Measurements from ENCODE around the gene LAMA3.

LAMA3 gene

GRCh38 chr18:23927821-23928746 is 238.8 kb downstream of the LAMA3 start:
- H2AK5ac ChIP-seq (ENCODE audit: low read length, severe bottlenecking) = no peak overlapping the region
- no peaks in the 10 kb centered on the region for H3K27me3 ChIP-seq (ENCODE audit: control insufficient read depth in 1 of 2, insufficient read depth in 1 of 2, low read length in 2 of 2)
- H3K23ac ChIP-seq (ENCODE audit: low read length in 2 of 2) = no peak overlapping the region
- DNase-seq = no peak
- H3K27ac ChIP-seq (ENCODE audit: low read length, poor library complexity, severe bottlenecking) = no peak overlapping the region
- H2BK12ac ChIP-seq (ENCODE audit: low read length in 2 of 2) = no peak overlapping the region
- H3K4me2 ChIP-seq (ENCODE audit: low read length, poor library complexity, severe bottlenecking) = no peak overlapping the region
- H3K9me3 ChIP-seq (ENCODE audit: control insufficient read depth, low read length) = no peaks in the 10 kb centered on the region
- H3K36me3 ChIP-seq (ENCODE audit: control insufficient read depth in 1 of 2, insufficient read depth in 2 of 2, low read depth in 1 of 2, low read length in 2 of 2) = peaks cover 0 to 48% of the 10 kb centered on the region in 2 experiments
- 80% methylated on average over 12 of the region's 13 CpGs for WGBS
- no peak overlapping the region for H2BK15ac ChIP-seq (ENCODE audit: low read depth, poor library complexity, severe bottlenecking)
- no peak overlapping the region for H3K18ac ChIP-seq (ENCODE audit: low read depth in 1 of 2, low read length in 2 of 2)
- H3K4me3 ChIP-seq (ENCODE audit: insufficient read depth in 1 of 2, low read depth in 1 of 2, low read length in 2 of 2) = no peak overlapping the region
- H2AFZ ChIP-seq (ENCODE audit: low read depth, low read length) = no peak overlapping the region
- no peak overlapping the region for H4K91ac ChIP-seq (ENCODE audit: low read length)
- H3K4ac ChIP-seq (ENCODE audit: low read depth in 1 of 2, low read length in 2 of 2) = no peak overlapping the region
- no peak overlapping the region for H2BK120ac ChIP-seq (ENCODE audit: low read depth, low read length)
- H3K9ac ChIP-seq (ENCODE audit: low read length) = no peak overlapping the region
- H3K14ac ChIP-seq (ENCODE audit: low read length in 2 of 2) = no peak overlapping the region
- H2BK5ac ChIP-seq (ENCODE audit: low read depth, low read length, poor library complexity, severe bottlenecking) = no peak overlapping the region
- H4K8ac ChIP-seq (ENCODE audit: low read length) = no peak overlapping the region
- H3K4me1 ChIP-seq (ENCODE audit: control insufficient read depth, insufficient read depth, low read depth, low read length) = no peaks in the 10 kb centered on the region
- H3K79me1 ChIP-seq (replicated peaks; ENCODE audit: low read length, poor library complexity, severe bottlenecking) = no peaks in the 10 kb centered on the region

GRCh38 chr18:23929362-23929930 is 240.2 kb downstream of the LAMA3 start:
- Histone ChIP-seq H2AK5ac (ENCODE audit: low read length, severe bottlenecking) (no peak overlapping the region), H3K27ac (ENCODE audit: low read length, poor library complexity, severe bottlenecking) (no peak overlapping the region), H3K4me3 (ENCODE audit: insufficient read depth in 1 of 2, low read depth in 1 of 2, low read length in 2 of 2) (no peak overlapping the region), H3K9ac (ENCODE audit: low read length) (no peak overlapping the region), H4K8ac (ENCODE audit: low read length) (no peak overlapping the region), H4K91ac (ENCODE audit: low read length) (no peak overlapping the region), H3K4me2 (ENCODE audit: low read length, poor library complexity, severe bottlenecking) (no peak overlapping the region), H3K36me3 (ENCODE audit: control insufficient read depth in 1 of 2, insufficient read depth in 2 of 2, low read depth in 1 of 2, low read length in 2 of 2) (peaks cover 0 to 55% of the 10 kb centered on the region in 2 experiments), H3K23ac (ENCODE audit: low read length in 2 of 2) (no peak overlapping the region), H3K4me1 (ENCODE audit: control insufficient read depth, insufficient read depth, low read depth, low read length) (no peaks in the 10 kb centered on the region), H3K18ac (ENCODE audit: low read depth in 1 of 2, low read length in 2 of 2) (no peak overlapping the region), H2BK120ac (ENCODE audit: low read depth, low read length) (no peak overlapping the region), H2BK5ac (ENCODE audit: low read depth, low read length, poor library complexity, severe bottlenecking) (no peak overlapping the region), H2BK15ac (ENCODE audit: low read depth, poor library complexity, severe bottlenecking) (no peak overlapping the region), H2BK12ac (ENCODE audit: low read length in 2 of 2) (no peak overlapping the region), H2AFZ (ENCODE audit: low read depth, low read length) (no peak overlapping the region), H3K14ac (ENCODE audit: low read length in 2 of 2) (no peak overlapping the region), H3K27me3 (ENCODE audit: control insufficient read depth in 1 of 2, insufficient read depth in 1 of 2, low read length in 2 of 2) (no peaks in the 10 kb centered on the region), H3K9me3 (ENCODE audit: control insufficient read depth, low read length) (no peaks in the 10 kb centered on the region), H3K79me1 (replicated peaks; ENCODE audit: low read length, poor library complexity, severe bottlenecking) (no peaks in the 10 kb centered on the region), H3K4ac (ENCODE audit: low read depth in 1 of 2, low read length in 2 of 2) (no peak overlapping the region)
- 87% methylated on average over 4 of the region's 5 CpGs for WGBS
- no peak for DNase-seq

GRCh38 chr18:23930002-23930401 is 240.7 kb downstream of the LAMA3 start:
- no peak overlapping the region for H2BK12ac ChIP-seq (ENCODE audit: low read length in 2 of 2)
- H2AK5ac ChIP-seq (ENCODE audit: low read length, severe bottlenecking) = no peak overlapping the region
- no peak overlapping the region for H3K4me2 ChIP-seq (ENCODE audit: low read length, poor library complexity, severe bottlenecking)
- H4K91ac ChIP-seq (ENCODE audit: low read length) = no peak overlapping the region
- no peak overlapping the region for H3K4me3 ChIP-seq (ENCODE audit: insufficient read depth in 1 of 2, low read depth in 1 of 2, low read length in 2 of 2)
- H3K36me3 ChIP-seq (ENCODE audit: control insufficient read depth in 1 of 2, insufficient read depth in 2 of 2, low read depth in 1 of 2, low read length in 2 of 2) = peaks cover 0 to 60% of the 10 kb centered on the region in 2 experiments
- H3K79me1 ChIP-seq (replicated peaks; ENCODE audit: low read length, poor library complexity, severe bottlenecking) = no peaks in the 10 kb centered on the region
- no peak overlapping the region for H2AFZ ChIP-seq (ENCODE audit: low read depth, low read length)
- no peak overlapping the region for H3K4ac ChIP-seq (ENCODE audit: low read depth in 1 of 2, low read length in 2 of 2)
- no peak overlapping the region for H3K27ac ChIP-seq (ENCODE audit: low read length, poor library complexity, severe bottlenecking)
- no peak overlapping the region for H2BK15ac ChIP-seq (ENCODE audit: low read depth, poor library complexity, severe bottlenecking)
- peaks cover 2% of the 10 kb centered on the region for H3K4me1 ChIP-seq (ENCODE audit: control insufficient read depth, insufficient read depth, low read depth, low read length)
- H2BK5ac ChIP-seq (ENCODE audit: low read depth, low read length, poor library complexity, severe bottlenecking) = no peak overlapping the region
- H4K8ac ChIP-seq (ENCODE audit: low read length) = no peak overlapping the region
- no peak overlapping the region for H3K23ac ChIP-seq (ENCODE audit: low read length in 2 of 2)
- WGBS = no CpG with 5 or more reads among the region's 1 CpG
- H3K27me3 ChIP-seq (ENCODE audit: control insufficient read depth in 1 of 2, insufficient read depth in 1 of 2, low read length in 2 of 2) = no peaks in the 10 kb centered on the region
- H2BK120ac ChIP-seq (ENCODE audit: low read depth, low read length) = no peak overlapping the region
- H3K9ac ChIP-seq (ENCODE audit: low read length) = no peak overlapping the region
- no peak overlapping the region for H3K18ac ChIP-seq (ENCODE audit: low read depth in 1 of 2, low read length in 2 of 2)
- no peak for DNase-seq
- H3K9me3 ChIP-seq (ENCODE audit: control insufficient read depth, low read length) = no peaks in the 10 kb centered on the region
- no peak overlapping the region for H3K14ac ChIP-seq (ENCODE audit: low read length in 2 of 2)

GRCh38 chr18:23932385-23933067 is 243.3 kb downstream of the LAMA3 start:
- Histone ChIP-seq H2BK12ac (ENCODE audit: low read length in 2 of 2) (no peak overlapping the region), H3K27ac (ENCODE audit: low read length, poor library complexity, severe bottlenecking) (no peak overlapping the region), H4K91ac (ENCODE audit: low read length) (no peak overlapping the region), H3K4me2 (ENCODE audit: low read length, poor library complexity, severe bottlenecking) (no peak overlapping the region), H3K14ac (ENCODE audit: low read length in 2 of 2) (no peak overlapping the region), H3K36me3 (ENCODE audit: control insufficient read depth in 1 of 2, insufficient read depth in 2 of 2, low read depth in 1 of 2, low read length in 2 of 2) (peaks cover 0 to 62% of the 10 kb centered on the region in 2 experiments), H3K9ac (ENCODE audit: low read length) (no peak overlapping the region), H3K4ac (ENCODE audit: low read depth in 1 of 2, low read length in 2 of 2) (no peak overlapping the region), H2BK120ac (ENCODE audit: low read depth, low read length) (no peak overlapping the region), H2BK5ac (ENCODE audit: low read depth, low read length, poor library complexity, severe bottlenecking) (no peak overlapping the region), H3K18ac (ENCODE audit: low read depth in 1 of 2, low read length in 2 of 2) (no peak overlapping the region), H3K4me3 (ENCODE audit: insufficient read depth in 1 of 2, low read depth in 1 of 2, low read length in 2 of 2) (no peak overlapping the region), H3K27me3 (ENCODE audit: control insufficient read depth in 1 of 2, insufficient read depth in 1 of 2, low read length in 2 of 2) (no peaks in the 10 kb centered on the region), H4K8ac (ENCODE audit: low read length) (no peak overlapping the region), H2AFZ (ENCODE audit: low read depth, low read length) (no peak overlapping the region), H3K23ac (ENCODE audit: low read length in 2 of 2) (no peak overlapping the region), H3K4me1 (ENCODE audit: control insufficient read depth, insufficient read depth, low read depth, low read length) (peaks cover 6% of the 10 kb centered on the region), H2AK5ac (ENCODE audit: low read length, severe bottlenecking) (no peak overlapping the region), H3K9me3 (ENCODE audit: control insufficient read depth, low read length) (no peaks in the 10 kb centered on the region), H2BK15ac (ENCODE audit: low read depth, poor library complexity, severe bottlenecking) (no peak overlapping the region), H3K79me1 (replicated peaks; ENCODE audit: low read length, poor library complexity, severe bottlenecking) (no peaks in the 10 kb centered on the region)
- 95% methylated on average over 5 of the region's 8 CpGs for WGBS
- no peak for DNase-seq
